GM21367 (cell line): Measurements from ENCODE around the gene ATXN1.
"Not testable (repeated sequence)": the region's sequence is repeated elsewhere in the genome, so short reads cannot be mapped to it uniquely, and the experiment has no call there.

Source experiments
- ATAC-seq: cut with Tn5 transposase; IDR thresholded peaks from one replicate; pipeline ENCODE4 v1.9.1; 2021; ENCODE audit not compliant: unreplicated experiment

The ATXN1 gene

GRCh38 chr6:16270178-16270794, 491.0 kb downstream of the ATXN1 start:
- no peak for ATAC-seq

- not testable (repeated sequence) for ATAC-seq
These were observed 491.7 kb downstream of the ATXN1 start for GRCh38 chr6:16269442-16270070.

- no peak for ATAC-seq
These were observed 493.6 kb downstream of the ATXN1 start for GRCh38 chr6:16267428-16268263.

GRCh38 chr6:16265351-16266341, 495.6 kb downstream of the ATXN1 start:
- no peak for ATAC-seq

- ATAC-seq = no peak
These were observed 496.5 kb downstream of the ATXN1 start for GRCh38 chr6:16264785-16265184.

- not testable (repeated sequence) for ATAC-seq
These were observed 497.7 kb downstream of the ATXN1 start for GRCh38 chr6:16263464-16264099.

- ATAC-seq = not testable (repeated sequence)
These were observed 498.5 kb downstream of the ATXN1 start for GRCh38 chr6:16262773-16263172.

GRCh38 chr6:16260602-16261001, 500.7 kb downstream of the ATXN1 start:
- ATAC-seq = not testable (repeated sequence)

GRCh38 chr6:16259604-16260003, 501.7 kb downstream of the ATXN1 start:
- not testable (repeated sequence) for ATAC-seq

GRCh38 chr6:16258709-16259075, 502.6 kb downstream of the ATXN1 start:
- no peak for ATAC-seq

GRCh38 chr6:16257999-16258708, 503.1 kb downstream of the ATXN1 start:
- no peak for ATAC-seq

GRCh38 chr6:16256781-16257180, 504.5 kb downstream of the ATXN1 start:
- no peak for ATAC-seq

GRCh38 chr6:16254535-16254934, 506.7 kb downstream of the ATXN1 start:
- no peak for ATAC-seq

GRCh38 chr6:16253399-16254144, 507.7 kb downstream of the ATXN1 start:
- ATAC-seq = no peak

- ATAC-seq = no peak
These were observed 508.5 kb downstream of the ATXN1 start for GRCh38 chr6:16252686-16253299.

- no peak for ATAC-seq
These were observed 509.6 kb downstream of the ATXN1 start for GRCh38 chr6:16251706-16252105.

GRCh38 chr6:16249971-16250370, 511.3 kb downstream of the ATXN1 start:
- no peak for ATAC-seq
